Measurements from ENCODE around the gene CERS4. TPM values are rescaled to one million over a fixed set of nuclear protein-coding genes. Genes with fewer than 3 reads are reported as not detected.

CERS4 gene
- total RNA-seq, 1 donor from 2014 or later = 19.1 TPM

DNA sequence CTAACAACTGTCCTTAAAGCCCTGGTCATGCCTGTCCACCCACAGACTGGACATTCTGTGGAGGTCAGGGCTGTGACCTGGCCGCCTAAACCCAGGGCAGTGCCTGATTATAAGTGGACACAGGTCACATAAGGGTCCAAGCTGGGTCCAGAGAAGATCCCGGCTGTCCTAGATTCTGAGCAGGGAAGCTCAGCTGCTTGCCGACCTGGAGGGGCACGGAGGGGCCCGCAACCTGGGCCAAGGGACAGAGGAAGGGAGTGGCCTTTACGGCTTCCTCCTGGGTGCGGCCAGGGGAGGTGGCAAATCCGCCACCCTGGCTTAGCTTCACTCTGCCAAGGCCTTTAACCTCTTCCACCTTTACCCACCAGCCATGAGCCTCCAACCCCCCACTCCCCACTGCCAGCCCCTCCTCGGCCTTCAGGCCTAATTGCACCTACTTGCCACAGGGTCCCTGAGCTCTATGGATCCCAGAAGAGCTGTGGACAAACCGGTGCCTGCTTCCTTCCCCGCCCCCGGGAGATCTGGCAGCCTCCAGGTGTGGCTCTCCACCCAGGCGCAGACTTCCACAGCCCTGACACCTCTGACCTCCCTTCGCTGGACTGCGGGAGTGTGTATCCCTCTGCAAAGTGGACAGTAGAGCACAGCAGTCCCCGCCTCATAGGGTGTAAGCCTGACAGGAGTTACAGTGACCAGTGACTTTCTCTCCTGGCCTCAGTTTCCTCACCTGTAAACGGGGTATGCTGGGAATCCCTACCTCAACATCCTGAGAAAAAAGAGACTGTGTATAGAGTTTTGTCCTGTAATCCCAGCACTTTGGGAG is 97.3 kb downstream of the CERS4 start:
- ATAC-seq (ENCODE audit: poor library complexity) (no peak), DNase-seq (no peak)
- intact Hi-C loops (cut with DNase I) = no loop called here

DNA sequence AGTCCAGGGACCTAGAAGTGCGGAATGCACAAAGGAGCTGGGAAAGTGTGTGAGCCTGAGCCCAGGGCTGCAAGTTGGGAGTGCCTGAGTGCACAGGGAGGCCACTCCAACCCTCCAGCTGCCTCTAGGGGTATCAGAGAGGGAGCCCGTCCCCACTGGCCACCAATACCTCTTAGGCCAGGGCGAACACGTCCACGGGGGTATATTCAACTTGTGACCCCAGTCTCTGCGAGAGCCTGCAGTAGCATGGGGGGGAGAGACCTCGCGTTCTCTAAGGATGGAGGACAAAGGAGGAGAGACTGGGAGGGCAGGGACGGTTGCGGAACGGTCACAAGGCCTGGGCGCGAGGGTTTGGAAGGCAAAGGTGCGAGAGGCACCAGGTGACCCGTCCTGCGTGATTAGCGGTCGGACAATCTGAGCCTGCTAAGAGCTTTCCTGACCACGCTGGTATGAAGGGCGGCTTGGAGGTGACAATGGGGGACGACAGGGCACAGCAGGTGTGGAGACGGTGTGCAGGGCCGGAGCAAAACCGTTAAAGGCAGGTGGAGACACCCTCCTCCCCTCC is 98.3 kb downstream of the CERS4 start:
- no peak for DNase-seq
- ATAC-seq (ENCODE audit: poor library complexity) = no peak
- intact Hi-C loops (cut with DNase I) = no loop called here

DNA sequence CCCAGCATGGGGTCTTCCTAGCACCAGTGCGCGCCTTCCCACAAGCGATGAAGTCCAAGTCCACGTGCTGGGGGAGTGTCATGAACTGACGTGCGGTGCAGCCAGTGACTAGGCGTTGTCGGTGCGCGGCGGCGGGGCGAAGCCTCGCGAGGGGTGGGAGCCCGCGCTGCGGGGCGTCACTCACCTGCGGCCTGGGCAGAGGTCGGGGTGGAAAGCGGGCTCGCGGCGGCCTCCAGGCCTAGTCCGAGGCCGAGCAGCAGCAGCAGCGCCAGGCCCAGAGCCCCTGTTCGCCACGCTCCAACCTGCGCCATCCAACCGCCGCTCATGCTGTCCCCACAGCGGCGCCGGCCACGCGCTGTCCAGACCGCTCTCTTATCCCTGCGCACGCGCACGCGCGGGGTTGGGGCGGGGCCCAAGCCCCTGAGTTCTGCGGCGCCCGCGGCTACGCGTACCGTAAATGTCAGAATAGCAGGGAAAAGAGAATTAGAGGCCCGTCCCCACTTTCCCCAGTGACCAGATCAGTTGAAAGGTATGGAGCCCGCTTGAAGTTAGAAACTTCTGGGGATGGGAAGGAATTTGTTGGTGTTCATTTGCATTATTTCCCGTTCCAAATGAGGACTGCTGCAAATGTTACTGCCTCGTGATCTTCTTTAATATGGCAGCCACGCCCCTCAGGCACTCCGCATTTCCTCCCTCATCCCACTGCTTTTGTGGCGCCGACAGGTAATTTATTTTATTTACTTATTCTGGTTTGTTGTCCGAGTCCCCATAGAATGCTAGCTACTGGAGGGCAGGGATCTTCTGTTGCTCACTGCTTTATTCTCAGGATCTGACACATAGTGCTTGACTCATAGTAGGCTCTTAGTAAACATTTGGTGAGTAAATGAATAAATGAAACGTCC is 99.0 kb downstream of the CERS4 start, which contains the start of gene CD320:
Gene CD320, minus strand, starts transcription at position 394 of the 902 bp plus-strand sequence. Its CDS starts 68 bp downstream, at position 326.
- DNase-seq (peak; percentile 95), ATAC-seq (ENCODE audit: poor library complexity) (peak; percentile 98)
- intact Hi-C loops (cut with DNase I) = no loop called here

DNA sequence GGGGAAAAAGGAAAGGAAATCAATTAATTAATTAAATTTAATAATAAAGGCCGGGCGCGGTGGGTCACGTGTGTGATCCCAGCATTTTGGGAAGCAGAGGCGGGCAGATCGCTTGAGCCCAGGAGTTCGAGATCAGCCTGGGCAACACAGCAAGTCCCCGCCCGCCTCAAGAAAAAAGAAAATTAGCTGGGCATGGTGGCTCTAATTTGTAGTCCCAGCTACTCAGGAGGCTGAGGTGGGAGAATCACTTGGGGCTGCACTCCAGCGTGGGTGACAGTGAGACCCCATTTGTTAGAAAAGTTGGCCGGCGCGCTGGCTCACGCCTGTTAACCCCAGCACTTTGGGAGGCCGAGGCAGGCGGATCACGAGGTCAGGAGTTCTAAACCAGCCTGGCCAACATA is 99.7 kb downstream of the CERS4 start:
- intact Hi-C loops (cut with DNase I) = no loop called here
- no peak for ATAC-seq (ENCODE audit: poor library complexity)

DNA sequence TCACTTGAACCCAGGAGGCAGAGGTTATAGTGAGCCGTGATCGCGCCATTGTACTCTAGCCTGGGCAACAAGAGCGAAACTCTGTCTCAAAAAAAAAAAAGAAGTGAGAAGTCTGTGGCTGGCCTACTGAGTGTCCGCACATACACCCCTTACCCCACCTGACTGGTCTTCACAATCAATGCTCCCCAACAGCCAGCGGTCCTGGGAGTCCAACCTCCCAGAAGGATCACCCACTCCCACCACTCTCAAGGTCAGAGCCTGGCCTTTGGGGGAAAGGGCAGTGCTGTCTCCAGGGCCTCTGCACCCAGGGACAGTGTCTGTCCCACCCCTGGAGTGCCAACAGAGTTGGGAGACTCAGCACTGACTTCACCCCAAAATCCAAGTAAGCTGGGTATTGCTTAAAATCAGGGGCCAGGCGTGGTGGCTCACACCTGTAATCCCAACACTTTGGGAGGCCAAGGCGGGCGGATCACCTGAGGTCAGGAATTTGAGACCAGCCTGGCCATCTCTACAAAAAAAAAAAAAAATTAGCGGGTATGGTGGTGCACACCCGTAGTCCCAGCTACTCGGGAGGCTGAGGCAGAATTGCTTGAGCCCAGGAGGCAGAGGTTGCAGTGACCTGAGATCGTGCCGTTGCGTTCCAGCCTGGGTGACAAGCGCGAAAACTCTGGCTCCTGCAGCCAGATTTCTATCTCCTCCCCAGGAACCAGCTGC is 101.3 kb downstream of the CERS4 start:
- intact Hi-C loops (cut with DNase I) = no loop called here
- DNase-seq = peak; percentile 14
- no peak for ATAC-seq (ENCODE audit: poor library complexity)

More for the DNA sequence above, 99.7 kb downstream of the CERS4 start:
- peak; percentile 25 for DNase-seq

DNA sequence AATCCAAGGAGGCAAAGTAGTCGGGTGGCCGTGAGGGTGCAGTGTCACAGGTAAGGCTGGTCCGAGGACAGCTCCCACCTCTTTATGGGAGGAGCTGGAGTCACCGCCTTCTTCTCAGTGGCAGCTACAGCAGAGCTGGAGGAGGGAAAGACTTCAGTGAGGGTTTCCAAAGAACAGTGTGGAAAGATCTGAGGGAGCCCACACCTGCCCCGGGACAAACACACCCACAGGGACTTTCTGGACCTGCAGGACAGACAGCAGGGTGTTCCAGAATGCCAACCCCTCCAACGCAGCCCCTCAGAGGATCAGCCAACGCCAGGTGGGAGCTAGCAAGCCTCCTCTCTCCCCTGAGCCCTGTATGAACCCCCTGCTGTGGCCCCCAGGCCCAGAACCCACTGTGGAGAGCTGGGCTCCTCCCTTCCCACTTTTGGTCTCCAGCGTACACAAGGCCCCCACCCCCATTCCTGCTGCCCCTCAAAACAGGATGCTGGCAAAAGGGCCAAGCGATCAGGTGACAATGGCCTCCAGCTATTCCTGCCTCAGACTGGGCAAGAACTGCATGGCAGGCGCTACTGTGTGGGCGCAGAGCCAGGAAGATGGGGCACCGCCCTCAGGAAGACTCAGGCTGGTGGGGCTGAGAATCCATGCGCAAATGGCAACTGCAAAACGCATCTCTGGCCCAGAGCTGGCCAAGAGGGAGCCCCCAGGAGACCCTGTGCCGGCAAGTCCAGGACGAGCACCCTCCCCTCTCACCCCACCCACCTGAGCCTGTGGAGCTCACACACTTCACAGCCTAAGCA is 102.5 kb downstream of the CERS4 start:
- intact Hi-C loops (cut with DNase I) = no loop called here
- no peak for ATAC-seq (ENCODE audit: poor library complexity)

More for the DNA sequence above, 102.5 kb downstream of the CERS4 start:
- peak; percentile 70 for DNase-seq

Other genes starting within 250 kb of the CERS4 start
- 49.4 TPM for gene ELAVL1, start 203.7 kb upstream of the CERS4 start, total RNA-seq
- not detected for gene CCL25, start 156.6 kb upstream of the CERS4 start, total RNA-seq
- not detected for gene FBN3, start 59.8 kb upstream of the CERS4 start, total RNA-seq
- gene CD320, start 99.0 kb downstream of the CERS4 start, total RNA-seq = 34.5 TPM
- gene NDUFA7, start 112.0 kb downstream of the CERS4 start, total RNA-seq = 127 TPM
- gene RPS28, start 112.1 kb downstream of the CERS4 start, total RNA-seq = 1,119 TPM
- 21.8 TPM for gene KANK3, start 133.9 kb downstream of the CERS4 start, total RNA-seq
- gene ANGPTL4, start 154.8 kb downstream of the CERS4 start, total RNA-seq = 13.9 TPM
- gene RAB11B, start 181.0 kb downstream of the CERS4 start, total RNA-seq = 136 TPM
- gene MARCHF2, start 203.9 kb downstream of the CERS4 start, total RNA-seq = 100.0 TPM
- gene HNRNPM, start 235.6 kb downstream of the CERS4 start, total RNA-seq = 113 TPM

Measured in Right ventricle myocardium superior (tissue), 1 donor.